OCI-LY3 (cell line): Measurements from ENCODE around the gene TMEM121B.
A peak's percentile ranks its signal among the peaks of the same experiment; 100 is the strongest.

Experiments used
- H2AFZ ChIP-seq: fragments of 200-600, 300-600 bp; shearing (Covaris generic); 2 replicates; pipeline ENCODE4 v1.6.0; 2014; ENCODE audit warnings: antibody characterized with exemption, low read depth, low read length
- H3K27ac ChIP-seq: fragments of 200-600, 300-600 bp; sonication (generic); 2 replicates; pipeline ENCODE4 v1.5.1; 2014; ENCODE audit warnings: mild to moderate bottlenecking, low read length, moderate library complexity, mixed read lengths
- H3K27me3 ChIP-seq: fragments of 200-600, 300-600 bp; sonication (generic); 2 replicates; pipeline ENCODE4 v1.6.1; 2014; ENCODE audit warnings: low read depth, low read length, mixed read lengths
- H3K36me3 ChIP-seq: fragments of 200-600, 300-600 bp; sonication (generic); replicated peaks from 2 replicates; pipeline ENCODE3; 2014; ENCODE audit warnings: low read depth, low read length, mixed read lengths
- H3K4me1 ChIP-seq: fragments of 300-600, 200-600 bp; sonication (generic); 2 replicates; pipeline ENCODE4 v1.6.1; 2014; ENCODE audit warnings: low read length, mixed read lengths
- H3K4me2 ChIP-seq: fragments of 200-600, 300-600 bp; sonication (generic); 2 replicates; pipeline ENCODE4 v1.6.1; 2014; ENCODE audit warnings: low read length, mixed read lengths
- H3K4me3 ChIP-seq: fragments of 300-600, 200-600 bp; sonication (generic); 2 replicates; pipeline ENCODE4 v1.5.1; 2014; ENCODE audit warnings: antibody characterized with exemption, mild to moderate bottlenecking, low read length, moderate library complexity
- H3K79me2 ChIP-seq: fragments of 300-600, 200-600 bp; shearing (Covaris generic); 2 replicates; pipeline ENCODE4 v1.6.1; 2014; ENCODE audit warnings: mild to moderate bottlenecking, low read length, mixed read lengths
- H3K9ac ChIP-seq: fragments of 300-600, 200-600 bp; shearing (Covaris generic); 2 replicates; pipeline ENCODE4 v1.6.0; 2014; ENCODE audit warnings: mild to moderate bottlenecking, low read length, moderate library complexity
- H3K9me3 ChIP-seq: fragments of 200-600, 300-600 bp; shearing (Covaris generic); 2 replicates; pipeline ENCODE4 v1.6.1; 2014; ENCODE audit warnings: low read length, mixed read lengths; ENCODE audit not compliant: insufficient read depth
- H4K20me1 ChIP-seq: fragments of 200-600, 300-600 bp; sonication (generic); 2 replicates; pipeline ENCODE4 v1.6.1; 2016; ENCODE audit warnings: low read length, mixed read lengths; ENCODE audit not compliant: insufficient read depth
- CTCF ChIP-seq: fragments of 200-600, 300-600 bp; sonication (generic); IDR thresholded peaks from 2 replicates; pipeline ENCODE4 v1.5.1; 2014; ENCODE audit warnings: antibody characterized with exemption, low read length, low read depth
- EZH2phosphoT487 ChIP-seq: fragments of 200-600 bp; shearing (Covaris generic); IDR thresholded peaks from 2 replicates; pipeline ENCODE4 v1.6.1; 2018; ENCODE audit warnings: antibody characterized with exemption, mixed run types, low read depth

TMEM121B gene

GRCh38 chr22:17157714-17158113 lies 36.6 kb upstream of the TMEM121B start:
- H3K79me2 ChIP-seq = peaks cover 63% of the 10 kb centered on the region
- peaks cover 25% of the 10 kb centered on the region for H3K4me1 ChIP-seq
- TF ChIP-seq CTCF (no peak), EZH2phosphoT487 (no peak)
- no peak overlapping the region for H2AFZ ChIP-seq
- H4K20me1 ChIP-seq = peaks cover 36% of the 10 kb centered on the region
- no peaks in the 10 kb centered on the region for H3K9me3 ChIP-seq
- no peak overlapping the region for H3K9ac ChIP-seq
- H3K4me3 ChIP-seq = peak overlapping the region; percentile 81
- no peaks in the 10 kb centered on the region for H3K27me3 ChIP-seq
- peak overlapping the region; percentile 84 for H3K4me2 ChIP-seq
- no peak overlapping the region for H3K27ac ChIP-seq
- H3K36me3 ChIP-seq = peaks cover 14% of the 10 kb centered on the region

- Histone ChIP-seq H2AFZ (no peak overlapping the region), H4K20me1 (peaks cover 48% of the 10 kb centered on the region), H3K4me1 (peaks cover 25% of the 10 kb centered on the region), H3K4me2 (peak overlapping the region; percentile 22), H3K27me3 (no peaks in the 10 kb centered on the region), H3K36me3 (peaks cover 14% of the 10 kb centered on the region), H3K79me2 (peaks cover 81% of the 10 kb centered on the region), H3K9ac (no peak overlapping the region), H3K9me3 (no peaks in the 10 kb centered on the region), H3K4me3 (no peak overlapping the region), H3K27ac (no peak overlapping the region)
- TF ChIP-seq CTCF = no peak
- no peak for TF ChIP-seq EZH2phosphoT487
These were observed 34.8 kb upstream of the TMEM121B start for GRCh38 chr22:17155941-17156340.

GRCh38 chr22:17152971-17153370 lies 31.8 kb upstream of the TMEM121B start:
- Histone ChIP-seq H2AFZ (no peak overlapping the region), H3K4me2 (no peak overlapping the region), H4K20me1 (peaks cover 71% of the 10 kb centered on the region), H3K27me3 (no peaks in the 10 kb centered on the region), H3K79me2 (peaks cover 100% of the 10 kb centered on the region), H3K4me3 (no peak overlapping the region), H3K4me1 (peaks cover 15% of the 10 kb centered on the region), H3K9ac (no peak overlapping the region), H3K27ac (no peak overlapping the region), H3K36me3 (peaks cover 31% of the 10 kb centered on the region), H3K9me3 (no peaks in the 10 kb centered on the region)
- TF ChIP-seq CTCF (no peak), EZH2phosphoT487 (no peak)

GRCh38 chr22:17152340-17152739 lies 31.2 kb upstream of the TMEM121B start:
- no peaks in the 10 kb centered on the region for H3K27me3 ChIP-seq
- H3K27ac ChIP-seq = no peak overlapping the region
- no peak overlapping the region for H2AFZ ChIP-seq
- peaks cover 69% of the 10 kb centered on the region for H4K20me1 ChIP-seq
- no peak overlapping the region for H3K4me2 ChIP-seq
- H3K9me3 ChIP-seq = no peaks in the 10 kb centered on the region
- H3K4me1 ChIP-seq = peaks cover 9% of the 10 kb centered on the region
- H3K9ac ChIP-seq = no peak overlapping the region
- peaks cover 30% of the 10 kb centered on the region for H3K36me3 ChIP-seq
- TF ChIP-seq EZH2phosphoT487 = no peak
- TF ChIP-seq CTCF = no peak
- no peak overlapping the region for H3K4me3 ChIP-seq
- H3K79me2 ChIP-seq = peaks cover 100% of the 10 kb centered on the region
